HG03159 (cell line): ENCODE measurements around the gene PSMD11.

Experiments used
- ATAC-seq: cut with Tn5 transposase; IDR thresholded peaks from one replicate; pipeline ENCODE4 v1.9.1; 2021; ENCODE audit warnings: mild to moderate bottlenecking, moderate library complexity; ENCODE audit not compliant: unreplicated experiment

Gene PSMD11

GRCh38 chr17:32464374-32464773 lies 20.1 kb downstream of the PSMD11 start:
- ATAC-seq: no peak

- no peak for ATAC-seq
Measured at GRCh38 chr17:32467949-32468348, 23.6 kb downstream of the PSMD11 start.

- ATAC-seq: no peak
Measured at GRCh38 chr17:32470405-32471167, 26.3 kb downstream of the PSMD11 start.

DNA sequence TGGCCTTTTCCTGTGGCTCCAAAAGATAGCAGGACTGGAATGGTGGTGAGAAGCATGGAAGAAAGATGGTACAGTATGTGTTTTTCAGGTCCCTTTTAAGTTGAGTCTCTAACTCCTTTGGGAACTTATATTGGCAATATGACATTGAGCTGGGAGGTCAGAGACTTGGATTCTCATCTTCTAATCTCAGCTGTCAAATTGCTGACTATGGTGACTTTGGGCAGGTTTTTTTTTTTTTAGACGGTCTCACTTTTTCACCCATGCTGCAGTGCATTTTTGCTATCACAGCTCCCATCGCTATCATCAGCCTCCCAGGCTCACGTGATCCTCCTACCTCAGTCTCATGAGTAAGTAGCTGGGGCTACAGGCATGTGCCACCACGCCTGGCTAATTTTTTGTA lies 27.3 kb downstream of the PSMD11 start:
- no peak for ATAC-seq

GRCh38 chr17:32475258-32475657 lies 30.9 kb downstream of the PSMD11 start:
- ATAC-seq: no peak

GRCh38 chr17:32477220-32477619 lies 32.9 kb downstream of the PSMD11 start:
- ATAC-seq: no peak

- no peak for ATAC-seq
Measured at GRCh38 chr17:32479074-32479617, 34.8 kb downstream of the PSMD11 start.

DNA sequence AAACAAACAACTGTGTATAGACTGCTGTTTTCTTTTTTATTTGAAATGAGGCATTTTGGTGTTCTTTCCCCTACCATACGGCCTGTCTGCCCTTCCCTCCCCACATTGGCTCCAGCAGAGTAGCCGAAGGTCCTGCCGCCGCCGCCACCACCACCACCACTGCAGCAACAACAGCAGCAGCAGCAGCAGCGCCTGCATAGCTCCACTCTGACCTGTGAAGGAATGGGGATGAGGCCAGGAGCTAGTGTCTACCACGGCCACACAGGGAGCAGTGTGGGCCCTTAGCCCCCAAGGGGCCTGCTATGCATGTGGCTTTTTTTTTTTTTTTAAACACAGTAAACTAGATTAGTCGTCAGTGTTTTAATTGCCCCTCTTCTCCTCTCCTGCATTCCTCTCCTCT lies 36.9 kb downstream of the PSMD11 start:
- no peak for ATAC-seq

DNA sequence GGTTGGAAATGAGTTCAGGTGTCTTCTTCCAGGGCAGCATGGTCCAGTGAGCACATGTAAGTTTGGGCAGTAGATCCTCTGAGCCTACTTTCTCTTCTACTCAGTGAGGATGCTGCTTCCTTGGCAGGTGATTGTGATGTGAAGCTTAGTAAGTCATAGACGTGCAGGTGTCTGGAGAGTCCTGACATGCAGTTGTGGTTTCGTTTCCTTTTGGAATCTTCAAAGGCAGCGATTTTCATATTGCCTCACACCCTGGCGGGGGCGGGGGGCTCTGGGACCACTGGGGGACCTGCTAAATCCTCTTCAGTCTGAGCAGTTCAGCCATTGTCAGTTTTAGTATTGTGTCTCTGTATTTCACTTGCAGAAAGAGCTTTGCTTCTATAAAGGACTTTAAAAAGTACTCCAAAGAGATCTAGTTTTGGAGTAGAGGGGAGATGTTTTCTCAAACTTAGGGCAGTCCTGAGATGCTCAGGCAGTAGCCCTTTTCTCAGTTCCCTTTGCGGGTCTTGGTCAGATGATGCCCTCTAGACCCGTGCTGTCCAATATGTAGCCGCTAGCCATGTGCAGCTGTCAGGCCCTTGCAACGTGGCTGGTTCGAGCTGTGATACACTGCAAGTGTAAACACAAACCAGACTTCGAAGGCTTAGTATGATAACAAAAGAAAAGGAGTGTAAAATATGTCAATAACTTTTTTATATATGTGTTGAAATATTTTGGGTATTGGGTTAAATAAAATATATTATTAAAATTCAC lies 38.4 kb downstream of the PSMD11 start:
- no peak for ATAC-seq

DNA sequence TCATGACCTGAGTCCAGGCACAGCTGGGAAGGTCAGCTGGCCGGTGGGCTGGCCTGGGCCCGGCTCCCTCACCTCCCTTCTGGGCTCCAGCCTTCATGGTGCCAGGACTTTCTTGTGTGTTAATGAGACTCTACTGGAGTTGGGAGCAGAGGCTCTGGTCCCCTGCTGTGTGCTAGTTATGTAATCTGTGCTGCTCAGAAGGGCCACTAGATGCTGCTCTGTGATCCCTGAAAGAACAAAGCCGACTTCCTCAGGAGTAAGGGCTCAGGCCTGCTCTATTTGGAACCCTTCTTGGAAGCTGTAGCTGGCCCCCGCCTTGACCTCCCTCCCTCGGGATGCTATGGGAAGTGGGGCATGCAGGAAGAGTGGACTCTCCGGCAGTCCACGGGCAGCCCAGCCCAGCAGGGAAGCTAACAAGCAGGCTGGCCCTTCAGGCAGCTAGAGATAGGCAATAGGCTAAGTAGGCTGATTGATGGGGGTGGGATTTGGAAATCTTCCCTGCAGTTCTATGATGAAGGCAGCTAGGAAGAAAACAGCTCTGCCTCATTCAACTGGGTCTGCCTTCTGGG lies 39.2 kb downstream of the PSMD11 start:
- no peak for ATAC-seq

GRCh38 chr17:32484041-32484461 lies 39.7 kb downstream of the PSMD11 start:
- no peak for ATAC-seq

DNA sequence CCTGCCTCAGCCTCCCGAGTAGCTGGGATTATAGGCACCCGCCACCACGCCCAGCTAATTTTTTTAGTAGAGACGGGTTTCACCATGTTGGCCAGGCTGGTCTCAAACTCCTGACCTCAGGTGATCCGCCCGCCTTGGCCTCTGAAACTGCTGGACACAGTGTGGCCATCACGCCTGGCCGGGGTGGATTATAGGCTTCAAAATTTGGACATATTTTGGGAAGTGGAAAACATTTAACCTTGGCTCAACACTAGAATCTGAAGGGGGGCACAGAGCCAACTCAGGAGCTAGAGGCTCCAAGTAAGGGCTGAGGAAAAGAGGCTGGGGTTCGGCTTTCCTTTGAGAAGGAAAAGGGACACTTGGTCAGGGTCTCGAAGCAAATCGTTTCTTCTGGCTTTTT lies 40.3 kb downstream of the PSMD11 start:
- no peak for ATAC-seq

- ATAC-seq: no peak
Measured at GRCh38 chr17:32485261-32486110, 41.2 kb downstream of the PSMD11 start.

DNA sequence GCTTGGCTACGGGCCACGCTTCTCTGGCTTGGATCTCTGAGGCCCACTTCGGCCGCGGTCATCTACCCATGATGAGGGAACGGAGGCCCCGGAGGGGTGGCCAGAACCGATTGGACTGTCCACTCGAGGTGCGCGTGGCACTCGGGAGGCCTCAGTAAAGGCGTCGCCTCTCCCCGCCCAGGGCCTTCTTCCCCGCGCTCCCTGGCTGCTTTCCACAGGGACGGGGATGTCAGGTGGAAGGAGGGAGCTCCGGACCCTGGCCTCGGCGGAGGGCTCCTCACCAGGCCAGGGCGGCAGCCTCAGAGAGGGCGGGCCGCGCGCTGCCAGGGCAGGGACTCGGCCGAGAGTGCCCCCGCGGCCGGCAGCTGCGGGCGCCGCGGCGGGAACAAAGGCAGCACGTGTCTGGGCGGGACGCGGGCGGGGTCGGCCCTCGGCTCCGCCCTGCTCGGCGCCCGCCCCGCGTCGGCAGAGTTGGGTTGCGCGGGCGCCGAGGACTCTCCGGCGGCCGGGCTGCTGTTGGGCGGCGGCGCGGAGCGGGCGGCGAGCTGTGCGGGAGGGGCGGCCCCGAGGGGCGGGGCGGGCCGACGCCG lies 41.9 kb downstream of the PSMD11 start:
- peak; percentile 58 for ATAC-seq

DNA sequence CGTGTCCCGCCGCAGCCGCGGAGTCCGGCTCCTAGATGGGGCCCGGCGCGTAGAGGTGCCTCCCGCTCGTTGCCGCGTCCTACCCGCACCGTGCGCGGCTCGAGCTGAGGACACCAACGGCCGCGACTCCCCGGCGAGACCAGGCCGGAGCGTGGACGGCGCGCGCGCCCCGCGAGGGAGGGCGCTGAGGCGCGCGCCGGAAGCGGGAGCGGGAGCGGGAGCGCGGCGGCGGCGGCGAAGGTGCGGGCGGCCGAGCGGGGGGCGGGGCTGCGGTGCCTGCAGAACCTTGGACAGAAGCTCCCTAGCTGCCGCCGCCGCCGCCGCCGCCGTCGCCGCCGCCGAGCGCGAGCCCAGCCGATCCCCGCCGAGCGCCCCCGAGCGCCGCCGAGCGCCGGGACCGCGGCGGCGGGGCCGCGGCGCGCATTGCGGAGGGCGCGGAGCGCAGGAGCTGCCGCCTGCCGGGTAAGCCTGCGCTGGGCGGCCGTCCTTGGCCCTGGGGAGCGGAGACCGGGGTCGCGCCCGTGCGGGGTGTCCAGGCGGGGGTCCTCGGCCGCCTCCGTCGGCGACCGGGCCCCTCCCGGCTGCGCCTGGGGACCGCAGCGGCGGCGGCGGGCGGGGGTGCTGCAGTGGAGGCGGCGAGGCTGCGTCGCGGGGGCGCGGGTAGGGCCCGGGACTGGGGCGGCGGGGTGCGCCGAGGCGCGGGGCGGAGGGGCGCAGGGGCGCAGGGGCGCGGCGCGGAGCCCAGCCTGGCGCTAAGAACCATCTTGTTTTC lies 42.6 kb downstream of the PSMD11 start, which contains the start of gene CDK5R1:
Gene CDK5R1, plus strand, starts transcription at position 293 of the 772 bp plus-strand sequence. CDS start 628 bp downstream, outside the sequence.
- peak; percentile 43 for ATAC-seq

- ATAC-seq: no peak
Measured at GRCh38 chr17:32487473-32488176, 43.3 kb downstream of the PSMD11 start.

GRCh38 chr17:32488177-32488542 lies 43.9 kb downstream of the PSMD11 start:
- no peak for ATAC-seq

DNA sequence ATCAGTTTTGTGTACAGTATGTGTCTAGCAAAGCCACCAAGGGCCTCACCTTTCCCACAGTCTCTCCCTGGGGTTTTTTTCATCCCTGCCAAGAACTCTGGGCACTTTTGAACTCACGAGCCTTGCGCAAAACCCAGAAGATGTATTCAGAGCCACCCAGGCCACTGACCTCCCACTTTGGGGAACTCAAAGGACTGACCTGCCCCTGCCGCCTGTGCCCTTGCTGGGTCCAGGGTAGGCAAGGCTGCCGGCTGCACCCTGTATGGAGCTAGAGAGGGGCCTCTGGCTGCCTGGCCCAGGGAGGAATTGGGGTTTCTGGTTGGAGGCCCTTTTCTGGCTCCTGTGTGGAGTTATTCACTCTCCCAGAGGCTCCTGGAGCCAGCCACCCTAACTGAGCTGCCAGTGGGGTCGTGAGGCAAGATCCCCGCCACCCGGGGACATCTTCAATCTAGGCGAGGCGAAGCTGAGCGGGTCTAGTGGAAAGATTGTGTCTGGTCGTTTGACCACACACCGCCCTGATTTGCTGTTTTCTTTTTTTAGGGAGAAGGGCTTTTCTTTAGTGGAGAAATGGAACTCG lies 44.4 kb downstream of the PSMD11 start:
- no peak for ATAC-seq
